Neutrophil (primary cell): ENCODE data around the gene WDR38.

ENCODE experiments used
- H3K27ac ChIP-seq: fragments of 200-600 bp; sonication (generic); 2 replicates; pipeline ENCODE4 v1.5.1; 2016; ENCODE audit warnings: mild to moderate bottlenecking, moderate library complexity
- H3K27me3 ChIP-seq: fragments of 200-600 bp; sonication (generic); 2 replicates; pipeline ENCODE4 v1.6.0; 2016; ENCODE audit warnings: mild to moderate bottlenecking
- H3K36me3 ChIP-seq: fragments of 200-600 bp; sonication (generic); 2 replicates; pipeline ENCODE4 v1.5.1; 2017
- H3K4me1 ChIP-seq, 2 experiments: fragments of 200-600 bp in 1 of 2; sonication (generic) in 1 of 2; 1 replicate in 1 of 2; 2 replicates in 1 of 2; pipeline versions ENCODE4 v1.5.1 to v1.6.1; 2013 to 2016; ENCODE audit warnings: low read depth in 1 of 2, low read length in 1 of 2, mild to moderate bottlenecking in 1 of 2, moderate library complexity in 1 of 2; ENCODE audit not compliant: control insufficient read depth in 1 of 2, insufficient read depth in 1 of 2
- H3K4me3 ChIP-seq, 2 experiments: fragments of 200-600 bp in 1 of 2; sonication (generic) in 1 of 2; 1 replicate in 1 of 2; 2 replicates in 1 of 2; pipeline ENCODE4 v1.5.1; 2013 to 2016; ENCODE audit warnings: low read depth in 1 of 2, low read length in 1 of 2, mild to moderate bottlenecking in 1 of 2, moderate library complexity in 1 of 2
- H3K9me3 ChIP-seq: fragments of 200-600 bp; sonication (generic); 2 replicates; pipeline ENCODE4 v1.5.1; 2016
- CTCF ChIP-seq: fragments of 200-600 bp; sonication (generic); IDR thresholded peaks from 2 replicates; pipeline ENCODE4 v1.5.1; 2016; ENCODE audit warnings: antibody characterized with exemption

Gene WDR38

GRCh38 chr9:124879226-124879625 is 26.0 kb downstream of the WDR38 start:
- Histone ChIP-seq H3K27ac (no peak overlapping the region), H3K9me3 (no peaks in the 10 kb centered on the region), H3K4me3 (no peak overlapping the region), H3K27me3 (no peaks in the 10 kb centered on the region), H3K36me3 (peaks cover 100% of the 10 kb centered on the region), H3K4me1 (no peaks in the 10 kb centered on the region)
- no peak for TF ChIP-seq CTCF

- Histone ChIP-seq H3K4me1 (no peaks in the 10 kb centered on the region), H3K27ac (no peak overlapping the region), H3K27me3 (no peaks in the 10 kb centered on the region), H3K9me3 (no peaks in the 10 kb centered on the region), H3K4me3 (no peak overlapping the region), H3K36me3 (peaks cover 100% of the 10 kb centered on the region)
- TF ChIP-seq CTCF = no peak
These were observed 27.2 kb downstream of the WDR38 start for GRCh38 chr9:124880501-124880900.

- no peaks in the 10 kb centered on the region for H3K9me3 ChIP-seq
- no peak overlapping the region for H3K27ac ChIP-seq
- no peaks in the 10 kb centered on the region for H3K27me3 ChIP-seq
- TF ChIP-seq CTCF = no peak
- no peaks in the 10 kb centered on the region for H3K4me1 ChIP-seq
- H3K4me3 ChIP-seq = no peak overlapping the region
- peaks cover 100% of the 10 kb centered on the region for H3K36me3 ChIP-seq
These were observed 28.0 kb downstream of the WDR38 start for GRCh38 chr9:124881138-124881743.

- no peaks in the 10 kb centered on the region for H3K27me3 ChIP-seq
- H3K9me3 ChIP-seq = no peaks in the 10 kb centered on the region
- H3K4me1 ChIP-seq = peaks cover 0 to 3% of the 10 kb centered on the region in 2 experiments
- no peak overlapping the region for H3K4me3 ChIP-seq
- no peak overlapping the region for H3K27ac ChIP-seq
- peaks cover 100% of the 10 kb centered on the region for H3K36me3 ChIP-seq
- no peak for TF ChIP-seq CTCF
These were observed 29.0 kb downstream of the WDR38 start for GRCh38 chr9:124882231-124882630.

GRCh38 chr9:124884376-124884775 is 31.1 kb downstream of the WDR38 start:
- Histone ChIP-seq H3K4me3 (no peak overlapping the region), H3K36me3 (peaks cover 100% of the 10 kb centered on the region), H3K4me1 (peaks cover 1 to 5% of the 10 kb centered on the region in 2 experiments), H3K27ac (no peak overlapping the region), H3K9me3 (no peaks in the 10 kb centered on the region), H3K27me3 (no peaks in the 10 kb centered on the region)
- TF ChIP-seq CTCF = no peak
